IMR-90 (cell line): ENCODE results near the gene CNOT6. TPM values are rescaled to one million over a fixed set of nuclear protein-coding genes. Genes with fewer than 3 reads are reported as not detected.

Source experiments
- ATAC-seq: fragments of 200-7000 bp; cut with Tn5 transposase; 2 replicates; pipeline ENCODE4 v1.9.1; 2020; ENCODE audit warnings: low read depth, mild to moderate bottlenecking, moderate library complexity
- BruUV-seq: library from RNA; stranded (reverse); fragments of 400-500 nt; replicated peaks from 2 replicates; lab custom pipeline; 2021; lab: Mats Ljungman, UMichigan
- CTCF ChIA-PET: fragments of 300-600 bp; formaldehyde crosslinking; extraction: SDS; loops from one replicate; lab custom pipeline; 2021; ENCODE audit warnings: antibody characterized with exemption; lab: Yijun Ruan, JAX
- POLR2A ChIA-PET: fragments of 300-600 bp; sonication (Branson Sonifier 250); formaldehyde crosslinking; loops from one replicate; lab custom pipeline; 2022; ENCODE audit warnings: antibody characterized with exemption; ENCODE audit not compliant: unreplicated experiment; lab: Charles Lee
- DNase-seq: peaks from one replicate; pipeline ENCODE4 v3.0.0; 2013
- H2AFZ ChIP-seq: replicated peaks from 2 replicates; pipeline ENCODE3; 2013; ENCODE audit warnings: low read length, mild to moderate bottlenecking; ENCODE audit not compliant: poor library complexity
- H2AK5ac ChIP-seq: 2 replicates; pipeline ENCODE4 v1.6.1; 2013; ENCODE audit warnings: low read depth, low read length, inconsistent platforms
- H2AK9ac ChIP-seq: replicated peaks from 2 replicates; pipeline ENCODE3; 2013; ENCODE audit warnings: mild to moderate bottlenecking, low read depth, low read length, moderate library complexity; ENCODE audit not compliant: poor library complexity
- H2BK120ac ChIP-seq: 2 replicates; pipeline ENCODE4 v1.6.1; 2013; ENCODE audit warnings: low read depth, low read length, inconsistent platforms
- H2BK15ac ChIP-seq: 3 replicates; pipeline ENCODE4 v1.6.1; 2013; ENCODE audit warnings: low read depth, low read length, inconsistent platforms
- H2BK20ac ChIP-seq: 2 replicates; pipeline ENCODE4 v1.6.1; 2013; ENCODE audit warnings: low read depth, mild to moderate bottlenecking, inconsistent platforms, low read length, moderate library complexity
- H2BK5ac ChIP-seq: 2 replicates; pipeline ENCODE4 v1.6.1; 2013; ENCODE audit warnings: mild to moderate bottlenecking, low read depth, low read length, inconsistent platforms; ENCODE audit not compliant: poor library complexity, severe bottlenecking
- H3K14ac ChIP-seq: replicated peaks from 2 replicates; pipeline ENCODE4 v1.6.1; 2013; ENCODE audit warnings: low read depth, low read length, inconsistent platforms
- H3K18ac ChIP-seq: 2 replicates; pipeline ENCODE4 v1.6.1; 2013; ENCODE audit warnings: low read depth, low read length, control low read depth
- H3K23ac ChIP-seq: 2 replicates; pipeline ENCODE4 v1.6.1; 2013; ENCODE audit warnings: low read depth, low read length, inconsistent platforms
- H3K27ac ChIP-seq: 2 replicates; pipeline ENCODE4 v1.5.1; 2013; ENCODE audit warnings: mild to moderate bottlenecking, control low read depth, low read length; ENCODE audit not compliant: insufficient read depth
- H3K27me3 ChIP-seq: 2 replicates; pipeline ENCODE4 v1.6.1; 2013; ENCODE audit warnings: low read length; ENCODE audit not compliant: control insufficient read depth, insufficient read depth
- H3K36me3 ChIP-seq: 2 replicates; pipeline ENCODE4 v1.6.1; 2013; ENCODE audit warnings: low read length, mixed read lengths; ENCODE audit not compliant: control insufficient read depth, insufficient read depth
- H3K4ac ChIP-seq: 2 replicates; pipeline ENCODE4 v1.6.1; 2013; ENCODE audit warnings: low read depth, low read length, inconsistent platforms
- H3K4me1 ChIP-seq: 2 replicates; pipeline ENCODE4 v1.6.1; 2013; ENCODE audit warnings: low read length, mixed read lengths; ENCODE audit not compliant: control insufficient read depth, insufficient read depth
- H3K4me2 ChIP-seq: 2 replicates; pipeline ENCODE4 v1.6.1; 2013; ENCODE audit warnings: low read depth, mild to moderate bottlenecking, control low read depth, low read length, moderate library complexity
- H3K4me3 ChIP-seq: 2 replicates; pipeline ENCODE4 v1.5.1; 2013; ENCODE audit warnings: low read depth, mild to moderate bottlenecking, control low read depth, low read length, moderate library complexity; ENCODE audit not compliant: insufficient read depth
- H3K56ac ChIP-seq: 2 replicates; pipeline ENCODE4 v1.6.1; 2013; ENCODE audit warnings: low read length, inconsistent platforms; ENCODE audit not compliant: insufficient read depth; ENCODE audit errors: extremely low read depth
- H3K79me1 ChIP-seq, 2 experiments: 2 replicates each; pipeline ENCODE4 v1.6.1; 2013; ENCODE audit warnings: low read length in 2 of 2, inconsistent platforms in 1 of 2, low read depth in 1 of 2
- H3K9ac ChIP-seq: 2 replicates; pipeline ENCODE4 v1.6.1; 2013; ENCODE audit warnings: low read depth, low read length, control low read depth
- H3K9me1 ChIP-seq: 2 replicates; pipeline ENCODE4 v1.6.1; 2013; ENCODE audit warnings: low read length, inconsistent platforms; ENCODE audit not compliant: insufficient read depth
- H3K9me3 ChIP-seq: 2 replicates; pipeline ENCODE4 v1.6.1; 2013; ENCODE audit warnings: low read length; ENCODE audit not compliant: control insufficient read depth, insufficient read depth
- H4K20me1 ChIP-seq: 2 replicates; pipeline ENCODE4 v1.6.1; 2013; ENCODE audit warnings: low read length, inconsistent platforms; ENCODE audit not compliant: insufficient read depth
- H4K5ac ChIP-seq: 2 replicates; pipeline ENCODE4 v1.6.1; 2013; ENCODE audit warnings: mild to moderate bottlenecking, low read depth, low read length, control low read depth
- H4K8ac ChIP-seq, 2 experiments: 2 replicates each; pipeline ENCODE4 v1.6.1; 2013; ENCODE audit warnings: low read depth in 2 of 2, low read length in 2 of 2, control low read depth in 1 of 2, inconsistent platforms in 1 of 2
- H4K91ac ChIP-seq: 2 replicates; pipeline ENCODE4 v1.6.1; 2013; ENCODE audit warnings: low read depth, low read length, inconsistent platforms; ENCODE audit not compliant: insufficient read depth
- BHLHE40 ChIP-seq: fragments of 150-350 bp; IDR thresholded peaks from 2 replicates; pipeline ENCODE4 v1.6.1; 2016; ENCODE audit warnings: mild to moderate bottlenecking, low read depth, low read length
- CEBPB ChIP-seq: IDR thresholded peaks from 2 replicates; pipeline ENCODE4 v1.6.1; 2012; ENCODE audit warnings: low read depth, low read length, improper control_type of control experiment
- CHD1 ChIP-seq: IDR thresholded peaks from 2 replicates; pipeline ENCODE4 v1.6.1; 2012; ENCODE audit warnings: low read depth, low read length, improper control_type of control experiment
- CTCF ChIP-seq: conservative IDR thresholded peaks from 2 replicates; pipeline ENCODE4 v1.5.1; 2012; ENCODE audit warnings: mild to moderate bottlenecking, low read depth, low read length, improper control_type of control experiment
- FOS ChIP-seq: fragments of 150-350 bp; IDR thresholded peaks from 2 replicates; pipeline ENCODE4 v1.6.1; 2016; ENCODE audit warnings: low read depth, low read length
- MAFK ChIP-seq: IDR thresholded peaks from 2 replicates; pipeline ENCODE4 v1.6.1; 2012; ENCODE audit warnings: low read depth, low read length, improper control_type of control experiment
- MAZ ChIP-seq: IDR thresholded peaks from 2 replicates; pipeline ENCODE4 v1.6.1; 2012; ENCODE audit warnings: low read depth, mild to moderate bottlenecking, low read length, improper control_type of control experiment, moderate library complexity, borderline replicate concordance
- MXI1 ChIP-seq: IDR thresholded peaks from 2 replicates; pipeline ENCODE4 v1.6.1; 2012; ENCODE audit warnings: low read depth, mild to moderate bottlenecking, low read length, moderate library complexity, borderline replicate concordance
- NFE2L2 ChIP-seq: fragments of 150-350 bp; IDR thresholded peaks from 2 replicates; pipeline ENCODE4 v1.6.1; 2016; ENCODE audit warnings: low read depth, mild to moderate bottlenecking, low read length
- POLR2A ChIP-seq: IDR thresholded peaks from 2 replicates; pipeline ENCODE4 v1.6.1; 2012; ENCODE audit warnings: mild to moderate bottlenecking, low read depth, low read length
- RAD21 ChIP-seq: IDR thresholded peaks from 2 replicates; pipeline ENCODE4 v1.6.1; 2012; ENCODE audit warnings: low read length, improper control_type of control experiment
- RFX5 ChIP-seq: IDR thresholded peaks from 2 replicates; pipeline ENCODE4 v1.8.0; 2012; ENCODE audit warnings: low read depth, mild to moderate bottlenecking, low read length, moderate library complexity
- SMC3 ChIP-seq: fragments of 150-350 bp; IDR thresholded peaks from 2 replicates; pipeline ENCODE4 v1.6.1; 2016; ENCODE audit warnings: low read depth, mild to moderate bottlenecking, antibody characterized with exemption, low read length, moderate library complexity
- WGBS, 2 experiments: methylation state at CpG; one replicate each; pipeline versions ENCODE4 v1.1.5 to v1.1.7; 2013; ENCODE audit warnings: missing lambda C conversion rate in 2 of 2; ENCODE audit not compliant: insufficient read length in 1 of 2; ENCODE audit errors: extremely low coverage in 2 of 2; 5-methylcytosine and 5-hydroxymethylcytosine counted together
- dilution Hi-C: fragments of 300-500 bp; cut with HindIII; formaldehyde crosslinking; loops from one replicate; pipeline ENCODE4 v1.14.3; 2018; ENCODE audit warnings: low sequenced_read_pairs; ENCODE audit not compliant: unreplicated experiment
- in situ Hi-C: fragments of 300-500 bp; cut with MboI; formaldehyde crosslinking; loops from 3 replicates; pipeline ENCODE4 v1.14.3; 2019; ENCODE audit warnings: low sequenced_read_pairs, inconsistent platforms, mixed read lengths
- intact Hi-C: fragments of 100-400 bp; cut with micrococcal nuclease; formaldehyde crosslinking; loops from 2 replicates; pipeline ENCODE4 v1.10.0; 2022
- polyA plus RNA-seq, 3 experiments: library from polyadenylated mRNA; depleted of rRNA; stranded (reverse); fragments of >200 nt; gene quantifications; 2 replicates each; pipeline ENCODE4 v1.2.3, GENCODE V29; 2012; ENCODE audit warnings: low replicate concordance in 1 of 3
- total RNA-seq: library from RNA; depleted of rRNA; stranded (reverse); fragments of >200 nt; gene quantifications from 2 replicates; pipeline ENCODE4 v1.2.3, GENCODE V29; 2012
- TF ChIP-seq, protein P1 (sequence below): fragments of 150-350 bp; IDR thresholded peaks from 2 replicates; pipeline ENCODE4 v1.6.1; 2016; ENCODE audit warnings: low read depth, mild to moderate bottlenecking, low read length, moderate library complexity, borderline replicate concordance
- TF ChIP-seq, protein P2 (sequence below): fragments of 150-350 bp; IDR thresholded peaks from 2 replicates; pipeline ENCODE4 v1.6.1; 2017; ENCODE audit warnings: mild to moderate bottlenecking, antibody characterized with exemption, low read length, low read depth

The CNOT6 gene
- total and polyA plus RNA-seq, 2 of the 4 experiments (the other 2 are of a cell fraction) = 9.7 to 10.8 TPM

DNA sequence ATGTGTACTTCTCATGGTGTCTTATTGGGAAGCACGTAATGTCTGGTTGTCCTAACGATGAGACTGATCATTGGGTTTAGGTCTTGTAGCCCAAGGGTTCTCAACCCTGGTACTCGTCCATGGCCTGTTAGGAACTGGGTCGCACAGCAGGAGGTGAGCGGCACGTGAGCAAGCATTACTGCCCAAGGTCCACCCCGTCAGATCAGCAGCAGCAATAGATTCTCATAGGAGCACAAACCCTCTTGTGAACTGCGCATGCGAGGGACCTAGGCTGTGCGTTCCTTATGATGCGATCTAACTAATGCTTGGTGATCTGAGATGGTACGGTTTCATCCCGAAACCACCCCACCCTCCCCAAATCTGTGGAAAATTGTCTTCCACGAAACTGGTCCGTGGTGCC lies 33.5 kb downstream of the CNOT6 start:
- DNase-seq (no peak), ATAC-seq (no peak)
- no peak overlapping the region for H3K18ac ChIP-seq
- in situ Hi-C loops (no loop called here), intact Hi-C loops (no loop called here), dilution Hi-C loops (no loop called here)
- H3K79me1 ChIP-seq = peaks cover 26 to 57% of the 10 kb centered on the region in 2 experiments
- H3K27ac ChIP-seq = no peak overlapping the region
- H3K14ac ChIP-seq = no peak overlapping the region
- H2BK20ac ChIP-seq = no peak overlapping the region
- H2BK5ac ChIP-seq = no peak overlapping the region
- BruUV-seq = no TSS peak
- no peak overlapping the region for H3K56ac ChIP-seq
- peaks cover 9% of the 10 kb centered on the region for H3K36me3 ChIP-seq
- peaks cover 4% of the 10 kb centered on the region for H3K9me1 ChIP-seq
- H4K5ac ChIP-seq = no peak overlapping the region
- no peak overlapping the region for H4K8ac ChIP-seq
- H2AK9ac ChIP-seq = no peak overlapping the region
- H4K20me1 ChIP-seq = peaks cover 36% of the 10 kb centered on the region
- ChIA-PET CTCF (no interaction called here), POLR2A (no interaction called here)
- H2BK15ac ChIP-seq = no peak overlapping the region
- no peaks in the 10 kb centered on the region for H3K27me3 ChIP-seq
- no peak overlapping the region for H3K9ac ChIP-seq
- H3K9me3 ChIP-seq = no peaks in the 10 kb centered on the region
- H4K91ac ChIP-seq = no peak overlapping the region
- no peak overlapping the region for H2AK5ac ChIP-seq
- no peak for TF ChIP-seq RFX5
- TF ChIP-seq POLR2A = no peak
- no peak for TF ChIP-seq NFE2L2
- TF ChIP-seq, protein P1, sequence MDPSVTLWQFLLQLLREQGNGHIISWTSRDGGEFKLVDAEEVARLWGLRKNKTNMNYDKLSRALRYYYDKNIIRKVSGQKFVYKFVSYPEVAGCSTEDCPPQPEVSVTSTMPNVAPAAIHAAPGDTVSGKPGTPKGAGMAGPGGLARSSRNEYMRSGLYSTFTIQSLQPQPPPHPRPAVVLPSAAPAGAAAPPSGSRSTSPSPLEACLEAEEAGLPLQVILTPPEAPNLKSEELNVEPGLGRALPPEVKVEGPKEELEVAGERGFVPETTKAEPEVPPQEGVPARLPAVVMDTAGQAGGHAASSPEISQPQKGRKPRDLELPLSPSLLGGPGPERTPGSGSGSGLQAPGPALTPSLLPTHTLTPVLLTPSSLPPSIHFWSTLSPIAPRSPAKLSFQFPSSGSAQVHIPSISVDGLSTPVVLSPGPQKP = no peak
- TF ChIP-seq, protein P2, sequence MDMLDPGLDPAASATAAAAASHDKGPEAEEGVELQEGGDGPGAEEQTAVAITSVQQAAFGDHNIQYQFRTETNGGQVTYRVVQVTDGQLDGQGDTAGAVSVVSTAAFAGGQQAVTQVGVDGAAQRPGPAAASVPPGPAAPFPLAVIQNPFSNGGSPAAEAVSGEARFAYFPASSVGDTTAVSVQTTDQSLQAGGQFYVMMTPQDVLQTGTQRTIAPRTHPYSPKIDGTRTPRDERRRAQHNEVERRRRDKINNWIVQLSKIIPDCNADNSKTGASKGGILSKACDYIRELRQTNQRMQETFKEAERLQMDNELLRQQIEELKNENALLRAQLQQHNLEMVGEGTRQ = no peak
- TF ChIP-seq MAFK = no peak
- no peak for TF ChIP-seq BHLHE40
- no peak for TF ChIP-seq FOS
- TF ChIP-seq MAZ = no peak
- no peak for TF ChIP-seq SMC3
- no peak for TF ChIP-seq CHD1
- no peak for TF ChIP-seq MXI1
- no peak for TF ChIP-seq CEBPB
- TF ChIP-seq RAD21 = no peak
- no peak for TF ChIP-seq CTCF
- peaks cover 7% of the 10 kb centered on the region for H3K4me1 ChIP-seq
- 98% methylated on average over 9 of the region's 15 CpGs; no CpG with 5 or more reads in 1 of the 2 experiments for WGBS, 2 experiments
- no peak overlapping the region for H2BK120ac ChIP-seq
- no peak overlapping the region for H3K4ac ChIP-seq
- no peak overlapping the region for H3K23ac ChIP-seq
- no peak overlapping the region for H3K4me2 ChIP-seq
- no peak overlapping the region for H2AFZ ChIP-seq
- H3K4me3 ChIP-seq = no peak overlapping the region
